Measurements from ENCODE around the gene MAP3K13.

Gene MAP3K13, protein sequence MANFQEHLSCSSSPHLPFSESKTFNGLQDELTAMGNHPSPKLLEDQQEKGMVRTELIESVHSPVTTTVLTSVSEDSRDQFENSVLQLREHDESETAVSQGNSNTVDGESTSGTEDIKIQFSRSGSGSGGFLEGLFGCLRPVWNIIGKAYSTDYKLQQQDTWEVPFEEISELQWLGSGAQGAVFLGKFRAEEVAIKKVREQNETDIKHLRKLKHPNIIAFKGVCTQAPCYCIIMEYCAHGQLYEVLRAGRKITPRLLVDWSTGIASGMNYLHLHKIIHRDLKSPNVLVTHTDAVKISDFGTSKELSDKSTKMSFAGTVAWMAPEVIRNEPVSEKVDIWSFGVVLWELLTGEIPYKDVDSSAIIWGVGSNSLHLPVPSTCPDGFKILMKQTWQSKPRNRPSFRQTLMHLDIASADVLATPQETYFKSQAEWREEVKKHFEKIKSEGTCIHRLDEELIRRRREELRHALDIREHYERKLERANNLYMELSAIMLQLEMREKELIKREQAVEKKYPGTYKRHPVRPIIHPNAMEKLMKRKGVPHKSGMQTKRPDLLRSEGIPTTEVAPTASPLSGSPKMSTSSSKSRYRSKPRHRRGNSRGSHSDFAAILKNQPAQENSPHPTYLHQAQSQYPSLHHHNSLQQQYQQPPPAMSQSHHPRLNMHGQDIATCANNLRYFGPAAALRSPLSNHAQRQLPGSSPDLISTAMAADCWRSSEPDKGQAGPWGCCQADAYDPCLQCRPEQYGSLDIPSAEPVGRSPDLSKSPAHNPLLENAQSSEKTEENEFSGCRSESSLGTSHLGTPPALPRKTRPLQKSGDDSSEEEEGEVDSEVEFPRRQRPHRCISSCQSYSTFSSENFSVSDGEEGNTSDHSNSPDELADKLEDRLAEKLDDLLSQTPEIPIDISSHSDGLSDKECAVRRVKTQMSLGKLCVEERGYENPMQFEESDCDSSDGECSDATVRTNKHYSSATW
- total RNA-seq: 8.6 to 16.7 (median 14.4) reads per million in 9 experiments

DNA sequence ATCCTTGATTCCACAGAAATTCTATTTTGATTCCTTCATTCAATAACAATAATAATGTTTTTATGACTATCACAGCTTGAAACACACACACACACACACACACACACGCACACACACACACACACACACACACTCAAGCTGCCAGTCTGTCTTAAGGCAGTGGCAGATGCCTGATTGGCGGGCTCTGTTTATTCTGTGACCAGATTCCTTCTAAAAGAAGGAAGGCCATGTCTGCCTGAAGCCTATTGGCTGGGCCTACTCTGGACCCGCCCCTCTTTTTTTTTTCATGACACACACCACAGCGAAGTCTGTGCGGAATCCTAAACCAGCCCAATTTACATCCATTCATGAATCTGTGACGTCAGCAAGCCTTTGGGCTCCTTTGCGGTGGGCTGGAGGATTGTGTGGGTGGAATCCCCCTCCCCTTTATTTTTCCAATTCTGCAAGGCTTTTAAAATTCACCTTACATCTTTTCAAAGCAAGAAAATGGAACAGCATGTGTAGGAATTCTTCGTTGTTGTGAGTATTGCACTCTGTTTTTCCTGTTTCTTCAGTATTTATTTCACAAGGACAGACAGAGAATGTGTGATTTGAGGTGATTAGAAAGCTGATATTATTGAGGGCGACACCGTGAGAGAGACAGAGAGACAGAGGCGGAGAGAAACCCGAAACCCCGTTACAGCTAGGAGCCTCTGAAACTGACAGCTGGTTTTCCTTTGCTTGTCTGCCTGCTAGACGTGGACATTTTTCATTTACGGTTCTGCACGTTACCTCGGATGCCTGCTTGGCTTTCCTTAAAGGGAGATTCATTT, at the start of gene MAP3K13:
MAP3K13 (plus strand) TSS at position 287 of the 812 bp plus-strand sequence. CDS start 65,446 bp downstream, outside the sequence.
- Mint-ChIP-seq H3K27me3 (peaks cover 66 to 67% of the 10 kb centered on the region in 2 donors), H3K27ac (no peak within 1 kb of the TSS), H3K4me3 (peak within 1 kb of the TSS; percentile 77 to 79), H3K36me3 (ENCODE audit: insufficient read depth) (no peaks in the 10 kb centered on the region), H3K4me1 (ENCODE audit: low read depth in 2 of 2) (peaks cover 8 to 12% of the 10 kb centered on the region in 2 donors), H3K9me3 (no peaks in the 10 kb centered on the region)
- peak; percentile 5 for DNase-seq
- peak; percentile 87 for ATAC-seq (replicated peaks)

DNA sequence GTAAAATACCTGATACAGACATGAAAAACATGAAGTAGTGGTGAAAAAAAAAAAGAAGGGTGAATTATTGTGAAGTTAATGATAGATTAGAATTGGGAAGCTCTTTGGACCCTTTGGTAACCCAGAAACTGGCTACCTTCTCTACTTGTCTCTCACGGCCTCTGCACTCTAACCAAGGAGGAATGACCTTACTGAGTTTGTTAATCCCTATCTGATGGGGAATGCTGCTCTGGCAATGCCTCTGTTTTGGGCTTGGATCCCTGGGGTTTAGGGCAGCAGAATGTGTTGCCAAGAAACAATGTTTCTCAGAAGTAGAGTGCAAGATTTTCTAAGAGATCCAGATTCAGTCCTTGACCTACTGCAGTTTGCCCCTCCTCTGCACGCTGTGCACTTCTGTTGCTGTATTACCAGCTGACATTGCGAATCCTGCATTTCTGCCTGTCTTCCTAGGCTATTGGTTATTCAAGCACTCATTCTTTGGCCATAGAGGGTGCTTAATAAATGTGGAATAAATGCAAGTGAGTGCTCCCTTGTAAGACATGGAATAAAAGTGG, 49.2 kb upstream of the MAP3K13 start:
- ATAC-seq (replicated peaks): no peak
- DNase-seq: no peak
- Mint-ChIP-seq H3K27me3 (no peaks in the 10 kb centered on the region), H3K36me3 (ENCODE audit: insufficient read depth) (no peaks in the 10 kb centered on the region), H3K27ac (no peak overlapping the region), H3K4me3 (no peak overlapping the region), H3K4me1 (ENCODE audit: low read depth in 2 of 2) (no peaks in the 10 kb centered on the region), H3K9me3 (peaks cover 0 to 3% of the 10 kb centered on the region in 2 donors)

DNA sequence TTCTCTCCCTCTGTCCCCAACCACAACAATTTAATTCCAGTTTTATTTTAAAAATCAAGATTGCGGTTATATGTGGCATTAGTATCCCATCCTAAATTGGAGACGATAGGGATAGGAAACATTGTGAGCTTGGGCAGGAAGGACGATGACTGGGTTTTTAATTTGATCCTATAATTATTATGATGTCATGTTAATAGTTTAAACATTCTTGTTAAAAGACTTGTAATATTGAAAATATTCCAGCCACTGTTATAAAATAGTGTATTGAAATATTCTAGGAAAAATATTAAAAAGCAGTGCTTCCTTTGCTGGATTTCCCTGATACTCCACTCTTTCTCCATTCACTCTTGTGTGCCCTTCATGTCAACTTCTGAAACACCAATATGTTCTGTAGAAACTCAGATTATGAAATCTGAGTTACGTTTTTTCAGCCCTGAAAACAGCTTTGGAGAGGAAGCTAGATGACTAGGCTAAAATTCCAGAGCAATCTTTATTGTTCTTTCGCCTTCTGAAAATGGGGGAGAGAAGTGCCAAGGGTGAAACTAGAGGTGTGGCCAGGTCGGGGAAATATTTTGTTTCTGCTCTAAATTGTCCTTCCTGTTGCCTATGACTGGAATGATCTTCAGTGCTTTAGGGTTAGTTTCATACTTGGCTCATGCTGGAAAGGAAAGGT, 46.1 kb upstream of the MAP3K13 start:
- Mint-ChIP-seq H3K27me3 (no peaks in the 10 kb centered on the region), H3K27ac (no peak overlapping the region), H3K4me3 (no peak overlapping the region), H3K36me3 (ENCODE audit: insufficient read depth) (no peaks in the 10 kb centered on the region), H3K4me1 (ENCODE audit: low read depth in 2 of 2) (no peaks in the 10 kb centered on the region), H3K9me3 (no peaks in the 10 kb centered on the region)
- ATAC-seq (replicated peaks) (no peak), DNase-seq (no peak)

DNA sequence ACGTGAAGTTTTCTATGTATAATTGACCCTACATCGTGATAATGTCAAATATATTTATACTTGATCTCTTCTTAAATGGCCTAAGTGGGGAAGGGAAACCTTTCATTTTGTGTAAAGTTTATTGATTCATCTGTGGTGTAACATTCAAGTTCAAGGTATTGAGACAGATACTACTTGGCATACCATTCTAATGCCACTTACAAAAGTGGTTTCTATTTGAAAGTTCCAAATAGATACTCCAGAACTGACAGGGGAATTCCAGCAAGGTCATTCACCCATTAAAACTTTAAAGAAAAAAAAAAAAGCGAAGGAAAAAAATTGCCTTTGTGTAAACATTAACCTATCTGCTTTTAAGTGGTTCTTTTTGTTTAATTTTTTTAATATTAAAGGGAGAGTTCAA, 45.3 kb upstream of the MAP3K13 start:
- no peaks in the 10 kb centered on the region for H3K9me3 Mint-ChIP-seq
- no peaks in the 10 kb centered on the region for H3K4me1 Mint-ChIP-seq (ENCODE audit: low read depth in 2 of 2)
- DNase-seq (no peak), ATAC-seq (replicated peaks) (no peak)
- H3K4me3 Mint-ChIP-seq: no peak overlapping the region
- no peak overlapping the region for H3K27ac Mint-ChIP-seq
- H3K36me3 Mint-ChIP-seq (ENCODE audit: insufficient read depth): no peaks in the 10 kb centered on the region
- H3K27me3 Mint-ChIP-seq: no peaks in the 10 kb centered on the region

DNA sequence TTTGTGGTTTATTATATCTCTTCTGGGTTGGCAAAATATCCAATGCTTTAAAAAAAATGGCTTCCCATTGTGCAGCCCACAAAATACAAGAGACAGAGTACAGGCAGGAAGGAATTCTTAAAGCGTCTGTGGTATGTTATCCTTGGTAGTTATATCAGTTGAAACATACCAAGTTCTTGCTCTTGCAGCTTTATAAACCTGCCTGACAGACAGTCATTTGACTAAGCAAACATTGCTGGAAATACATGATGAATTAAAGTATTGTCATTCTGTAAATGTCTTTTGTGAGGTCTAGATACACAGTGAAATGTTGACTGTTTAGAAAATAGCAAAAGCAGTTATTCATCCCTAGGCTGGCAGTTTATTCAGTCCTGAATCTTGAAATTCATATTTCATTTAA, 44.8 kb upstream of the MAP3K13 start:
- Mint-ChIP-seq H3K4me3 (no peak overlapping the region), H3K9me3 (no peaks in the 10 kb centered on the region), H3K4me1 (ENCODE audit: low read depth in 2 of 2) (no peaks in the 10 kb centered on the region), H3K27ac (no peak overlapping the region), H3K36me3 (ENCODE audit: insufficient read depth) (no peaks in the 10 kb centered on the region), H3K27me3 (no peaks in the 10 kb centered on the region)
- DNase-seq (no peak), ATAC-seq (replicated peaks) (no peak)

DNA sequence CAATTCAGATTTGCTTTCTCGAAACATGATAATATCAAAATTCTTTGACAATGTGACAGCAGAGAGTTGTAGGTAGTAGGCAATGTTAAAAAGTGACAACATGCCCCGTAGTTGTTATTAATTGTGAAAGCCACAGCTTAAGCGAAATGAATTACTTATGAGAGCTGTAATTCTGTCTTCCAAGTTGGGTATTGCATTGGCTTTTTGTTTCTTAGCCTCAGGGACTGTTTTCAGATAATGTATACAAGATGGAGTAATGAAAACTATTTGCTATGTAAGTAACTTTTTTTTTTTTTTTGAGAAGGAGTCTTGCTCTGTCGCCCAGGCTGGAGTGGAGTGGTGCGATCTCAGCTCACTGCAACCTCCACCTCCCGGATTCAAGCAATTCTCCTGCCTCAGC, 43.1 kb upstream of the MAP3K13 start:
- Mint-ChIP-seq H3K27ac (no peak overlapping the region), H3K36me3 (ENCODE audit: insufficient read depth) (no peaks in the 10 kb centered on the region), H3K27me3 (no peaks in the 10 kb centered on the region), H3K4me3 (no peak overlapping the region), H3K9me3 (no peaks in the 10 kb centered on the region), H3K4me1 (ENCODE audit: low read depth in 2 of 2) (no peaks in the 10 kb centered on the region)
- ATAC-seq (replicated peaks): no peak
- DNase-seq: no peak

DNA sequence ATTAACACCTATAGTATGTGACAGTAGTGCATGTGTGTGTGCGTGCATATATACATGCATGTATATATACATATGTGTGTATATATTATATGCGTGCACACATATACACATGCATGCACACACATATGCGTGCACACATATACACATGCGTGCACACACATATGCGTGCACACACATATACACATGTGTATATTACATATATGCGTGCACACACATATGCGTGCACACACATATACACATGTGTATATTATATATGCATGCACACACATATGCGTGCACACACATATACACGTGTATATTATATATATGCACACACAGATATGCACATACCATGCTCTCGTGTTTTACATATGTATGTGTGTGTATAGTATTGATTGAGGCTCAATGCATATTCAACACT, 42.0 kb upstream of the MAP3K13 start:
- H3K4me3 Mint-ChIP-seq: no peak overlapping the region
- DNase-seq (no peak), ATAC-seq (replicated peaks) (no peak)
- H3K9me3 Mint-ChIP-seq: no peaks in the 10 kb centered on the region
- H3K36me3 Mint-ChIP-seq (ENCODE audit: insufficient read depth): no peaks in the 10 kb centered on the region
- H3K27ac Mint-ChIP-seq: no peak overlapping the region
- no peaks in the 10 kb centered on the region for H3K4me1 Mint-ChIP-seq (ENCODE audit: low read depth in 2 of 2)
- H3K27me3 Mint-ChIP-seq: no peaks in the 10 kb centered on the region

DNA sequence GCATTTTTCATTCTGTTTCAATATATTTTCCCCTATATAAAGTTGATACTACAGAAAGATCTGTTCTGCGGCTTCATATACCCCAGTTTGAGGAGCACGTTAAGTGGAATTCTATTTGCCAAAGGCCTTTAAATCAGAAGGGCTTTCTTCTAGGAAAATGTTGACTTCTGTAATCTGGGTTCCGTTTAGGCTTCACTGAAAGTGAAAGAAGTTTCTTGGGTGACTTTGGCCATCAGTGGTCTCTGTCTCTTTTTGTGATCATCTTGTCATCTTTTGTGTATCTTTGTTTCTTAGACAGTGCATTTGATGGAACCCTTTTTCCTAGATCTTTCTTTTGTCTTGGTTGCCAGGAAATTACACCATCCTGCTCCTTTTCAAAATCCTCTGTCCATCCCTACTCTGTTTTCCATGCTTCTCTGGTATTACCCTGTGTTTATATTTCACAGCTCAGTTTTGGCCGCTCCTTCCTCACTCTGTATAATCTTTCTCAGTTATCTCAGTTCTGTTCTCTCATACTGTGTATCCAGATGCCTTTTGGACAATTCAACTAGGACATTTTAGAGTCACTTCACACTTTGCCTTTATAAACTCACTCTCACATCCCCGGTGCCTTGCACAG, 40.7 kb upstream of the MAP3K13 start:
- Mint-ChIP-seq H3K27ac (no peak overlapping the region), H3K36me3 (ENCODE audit: insufficient read depth) (no peaks in the 10 kb centered on the region), H3K4me1 (ENCODE audit: low read depth in 2 of 2) (no peaks in the 10 kb centered on the region), H3K4me3 (no peak overlapping the region), H3K27me3 (no peaks in the 10 kb centered on the region), H3K9me3 (no peaks in the 10 kb centered on the region)
- ATAC-seq (replicated peaks): no peak
- no peak for DNase-seq

DNA sequence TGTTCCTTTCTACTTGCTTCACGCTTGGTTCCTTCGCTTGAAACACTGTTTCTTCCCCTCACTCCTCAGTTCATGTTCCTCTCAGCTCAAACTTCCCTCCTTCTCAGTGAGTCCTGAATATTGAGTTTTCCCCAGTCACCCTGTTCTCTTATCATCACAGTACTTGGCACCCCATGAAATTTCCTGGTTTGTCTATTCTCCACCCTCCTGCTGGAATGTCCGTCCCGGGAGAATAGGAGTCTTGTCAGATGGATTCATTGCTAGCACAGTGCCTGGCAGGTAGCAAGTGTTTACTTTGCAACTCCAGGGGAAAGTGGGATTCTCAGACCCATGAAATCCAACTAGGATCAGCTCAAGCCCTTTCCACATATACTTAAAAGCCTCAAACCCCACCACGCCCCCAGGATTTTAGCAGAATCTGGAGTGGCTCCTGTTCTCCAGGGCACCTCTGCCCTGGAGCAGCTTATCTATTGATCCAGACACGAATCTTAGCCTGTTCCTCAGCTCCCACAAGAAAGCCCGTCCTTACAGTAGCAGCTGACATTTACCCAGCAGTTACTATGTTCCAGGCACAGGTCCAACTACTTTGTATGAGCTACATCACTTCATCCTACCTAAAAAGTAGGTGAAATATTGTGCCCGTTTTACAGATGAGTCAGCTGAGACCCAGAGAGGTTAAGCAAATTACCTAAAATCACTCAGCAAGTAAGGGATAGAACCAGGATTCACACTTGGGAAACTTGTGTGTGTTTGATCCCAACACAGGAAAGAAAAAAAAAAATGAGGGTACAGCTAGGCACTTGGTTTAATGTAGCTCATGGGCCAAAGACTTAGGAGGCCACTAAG, 36.8 kb upstream of the MAP3K13 start:
- H3K27ac Mint-ChIP-seq: no peak overlapping the region
- H3K4me3 Mint-ChIP-seq: no peak overlapping the region
- H3K9me3 Mint-ChIP-seq: no peaks in the 10 kb centered on the region
- peaks cover 3% of the 10 kb centered on the region for H3K36me3 Mint-ChIP-seq (ENCODE audit: insufficient read depth)
- no peaks in the 10 kb centered on the region for H3K4me1 Mint-ChIP-seq (ENCODE audit: low read depth in 2 of 2)
- H3K27me3 Mint-ChIP-seq: no peaks in the 10 kb centered on the region
- ATAC-seq (replicated peaks) (no peak), DNase-seq (no peak)

DNA sequence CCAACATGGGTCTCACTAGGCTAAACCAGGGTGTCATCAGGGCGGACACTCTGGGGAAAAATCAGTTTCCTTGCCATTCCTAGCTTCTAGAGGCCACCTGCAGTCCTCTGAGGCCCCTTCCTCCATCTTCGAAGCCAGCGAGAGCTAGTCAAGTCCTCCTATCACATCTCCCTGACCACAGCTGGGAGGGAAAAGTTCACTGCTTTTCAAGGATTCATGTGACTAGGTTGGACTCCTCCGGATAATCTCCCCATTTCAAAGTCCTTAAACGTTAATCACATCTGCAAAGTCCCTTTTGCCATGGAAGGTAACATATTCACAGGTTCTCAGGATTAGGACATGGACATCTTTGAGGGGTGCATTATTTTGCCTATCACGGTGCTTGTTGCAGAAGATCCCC, 35.9 kb upstream of the MAP3K13 start:
- H3K36me3 Mint-ChIP-seq (ENCODE audit: insufficient read depth): peaks cover 3% of the 10 kb centered on the region
- H3K27ac Mint-ChIP-seq: no peak overlapping the region
- DNase-seq: no peak
- no peaks in the 10 kb centered on the region for H3K27me3 Mint-ChIP-seq
- no peaks in the 10 kb centered on the region for H3K4me1 Mint-ChIP-seq (ENCODE audit: low read depth in 2 of 2)
- H3K9me3 Mint-ChIP-seq: no peaks in the 10 kb centered on the region
- no peak for ATAC-seq (replicated peaks)
- H3K4me3 Mint-ChIP-seq: no peak overlapping the region

DNA sequence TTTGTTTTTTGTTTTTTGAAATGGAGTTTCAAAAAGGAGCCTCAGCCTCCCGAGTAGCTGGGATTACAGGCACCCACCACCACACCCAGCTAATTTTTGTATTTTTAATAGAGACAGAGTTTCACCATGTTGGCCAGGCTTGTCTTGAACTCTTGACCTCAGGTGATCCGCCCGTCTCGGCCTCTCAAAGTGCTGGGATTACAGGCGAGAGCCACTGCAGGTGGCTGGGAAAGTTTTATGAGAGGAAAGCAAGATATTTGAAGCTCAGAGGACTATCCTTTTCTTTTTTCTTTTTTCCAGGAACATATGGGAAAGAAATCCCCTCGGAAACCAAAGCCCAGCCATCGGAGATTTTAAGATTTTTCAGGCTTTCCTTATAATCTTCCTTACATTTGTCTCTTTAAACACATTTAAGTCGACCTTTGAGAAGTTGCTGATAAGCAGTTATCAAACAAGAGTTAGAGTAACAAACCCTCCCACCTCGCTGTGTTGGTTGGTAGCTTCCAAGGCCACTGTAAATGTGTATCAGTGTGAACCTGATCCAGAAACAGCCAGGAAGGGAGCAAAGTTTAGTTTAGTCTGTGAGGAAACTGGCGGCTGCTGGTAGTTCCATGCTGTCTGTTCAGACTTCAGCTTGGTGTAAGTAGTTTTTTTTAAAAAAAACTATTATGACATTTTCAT, 34.5 kb upstream of the MAP3K13 start:
- H3K9me3 Mint-ChIP-seq: no peaks in the 10 kb centered on the region
- no peak for DNase-seq
- peaks cover 0 to 3% of the 10 kb centered on the region in 2 donors for H3K4me1 Mint-ChIP-seq (ENCODE audit: low read depth in 2 of 2)
- no peak overlapping the region for H3K4me3 Mint-ChIP-seq
- ATAC-seq (replicated peaks): no peak
- H3K36me3 Mint-ChIP-seq (ENCODE audit: insufficient read depth): peaks cover 3% of the 10 kb centered on the region
- no peak overlapping the region for H3K27ac Mint-ChIP-seq
- H3K27me3 Mint-ChIP-seq: no peaks in the 10 kb centered on the region

Data from effector memory CD8-positive, alpha-beta T cell (primary cell).